Endodermal cell (in vitro differentiated cells): Measurements from ENCODE around the gene DHRS2. TPM values are rescaled to one million over a fixed set of nuclear protein-coding genes. Genes with fewer than 3 reads are reported as not detected.

Experiments used
- DNase-seq: peaks from one replicate; pipeline ENCODE4 v3.0.0-alpha.2; 2017
- H3K27ac ChIP-seq: 2 replicates; pipeline ENCODE4 v1.5.1; 2013; ENCODE audit warnings: mild to moderate bottlenecking, low read depth, low read length, moderate library complexity
- H3K27me3 ChIP-seq: 2 replicates; pipeline ENCODE4 v1.6.1; 2013; ENCODE audit warnings: mild to moderate bottlenecking, low read length, moderate library complexity; ENCODE audit not compliant: insufficient read depth, control insufficient read depth, poor library complexity, severe bottlenecking
- H3K36me3 ChIP-seq: 2 replicates; pipeline ENCODE4 v1.7.0; 2013; ENCODE audit warnings: mild to moderate bottlenecking, low read length, moderate library complexity; ENCODE audit not compliant: control insufficient read depth, insufficient read depth
- H3K4me1 ChIP-seq: one replicate; pipeline ENCODE4 v1.7.0; 2013; ENCODE audit warnings: low read length; ENCODE audit not compliant: control insufficient read depth, insufficient read depth
- H3K4me3 ChIP-seq: 2 replicates; pipeline ENCODE4 v1.5.1; 2013; ENCODE audit warnings: mild to moderate bottlenecking, low read length, moderate library complexity
- H3K9ac ChIP-seq: 2 replicates; pipeline ENCODE4 v1.6.1; 2013; ENCODE audit warnings: mild to moderate bottlenecking, low read length, moderate library complexity; ENCODE audit not compliant: poor library complexity, severe bottlenecking; ENCODE audit errors: extremely low read depth
- H3K9me3 ChIP-seq: 2 replicates; pipeline ENCODE4 v1.6.1; 2013; ENCODE audit warnings: mild to moderate bottlenecking, low read length, moderate library complexity; ENCODE audit not compliant: control insufficient read depth
- H3K27ac Mint-ChIP-seq: 2 replicates; pipeline ENCODE4 v1.8.0; 2020; ENCODE audit warnings: mixed read lengths
- H3K27me3 Mint-ChIP-seq: 2 replicates; pipeline ENCODE4 v1.8.0; 2021; ENCODE audit warnings: mild to moderate bottlenecking, mixed read lengths; ENCODE audit not compliant: insufficient read depth
- H3K36me3 Mint-ChIP-seq: 2 replicates; pipeline ENCODE4 v1.8.0; 2020; ENCODE audit warnings: low read depth, mixed read lengths
- H3K4me1 Mint-ChIP-seq: 2 replicates; pipeline ENCODE4 v1.8.0; 2020; ENCODE audit warnings: mixed read lengths
- H3K4me3 Mint-ChIP-seq: 2 replicates; pipeline ENCODE4 v1.8.0; 2020; ENCODE audit warnings: mild to moderate bottlenecking, moderate library complexity, mixed read lengths
- H3K9me3 Mint-ChIP-seq: 2 replicates; pipeline ENCODE4 v1.8.0; 2020; ENCODE audit warnings: mild to moderate bottlenecking, mixed read lengths
- WGBS, 2 experiments: methylation state at CpG; one replicate each; pipeline versions ENCODE4 v1.1.5 to v1.1.7; 2013; ENCODE audit warnings: missing lambda C conversion rate in 2 of 2, mixed read lengths in 1 of 2; ENCODE audit not compliant: insufficient coverage in 1 of 2, insufficient read length in 1 of 2; 5-methylcytosine and 5-hydroxymethylcytosine counted together
- total RNA-seq, 2 donors: library from RNA; stranded (reverse); fragmentation: NEBNext Ultra II Directional in 1 of 2; extraction: Animal tissue kit (Norgen Biotek cat#: 25700) in 1 of 2; gene quantifications; 2 replicates in 1 of 2; 3 replicates in 1 of 2; pipeline ENCODE4 v1.2.1, GENCODE V29; 2021
- TF ChIP-seq, protein P1 (sequence below): fragments of 200-600 bp; sonication (generic); conservative IDR thresholded peaks from 2 replicates; pipeline ENCODE4 v1.5.0; 2021; ENCODE audit warnings: antibody characterized with exemption, mild to moderate bottlenecking

Gene DHRS2
- total RNA-seq, 2 donors from 2014 or later, result 0.66 to 1.2 TPM

DNA sequence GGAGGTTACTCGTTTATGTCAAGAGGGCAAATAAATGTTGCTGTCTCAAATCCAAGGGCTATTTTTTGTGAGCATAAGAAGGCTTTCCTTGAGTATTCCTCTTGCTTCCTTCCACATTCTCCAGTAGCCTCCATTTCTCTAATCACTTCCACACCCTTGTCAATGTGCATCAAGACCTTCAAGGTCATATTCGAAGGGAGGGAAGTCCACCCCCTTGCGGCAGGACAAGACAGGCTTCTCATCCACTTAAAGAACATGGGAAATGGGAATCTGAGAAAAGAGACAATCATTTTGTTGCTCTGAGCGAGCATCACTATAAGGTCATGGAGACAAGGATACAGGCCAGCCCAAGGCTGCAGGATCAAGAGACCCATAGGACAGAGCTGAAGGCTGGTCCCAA lies 13.2 kb upstream of the DHRS2 start:
- Histone ChIP-seq H3K36me3 (no peaks in the 10 kb centered on the region), H3K9ac (no peak overlapping the region), H3K27ac (no peak overlapping the region), H3K4me1 (peaks cover 3% of the 10 kb centered on the region), H3K4me3 (no peak overlapping the region), H3K27me3 (no peaks in the 10 kb centered on the region), H3K9me3 (peaks cover 82% of the 10 kb centered on the region)
- H3K36me3 Mint-ChIP-seq, result no peaks in the 10 kb centered on the region
- peaks cover 15% of the 10 kb centered on the region for H3K27me3 Mint-ChIP-seq
- TF ChIP-seq, protein P1, sequence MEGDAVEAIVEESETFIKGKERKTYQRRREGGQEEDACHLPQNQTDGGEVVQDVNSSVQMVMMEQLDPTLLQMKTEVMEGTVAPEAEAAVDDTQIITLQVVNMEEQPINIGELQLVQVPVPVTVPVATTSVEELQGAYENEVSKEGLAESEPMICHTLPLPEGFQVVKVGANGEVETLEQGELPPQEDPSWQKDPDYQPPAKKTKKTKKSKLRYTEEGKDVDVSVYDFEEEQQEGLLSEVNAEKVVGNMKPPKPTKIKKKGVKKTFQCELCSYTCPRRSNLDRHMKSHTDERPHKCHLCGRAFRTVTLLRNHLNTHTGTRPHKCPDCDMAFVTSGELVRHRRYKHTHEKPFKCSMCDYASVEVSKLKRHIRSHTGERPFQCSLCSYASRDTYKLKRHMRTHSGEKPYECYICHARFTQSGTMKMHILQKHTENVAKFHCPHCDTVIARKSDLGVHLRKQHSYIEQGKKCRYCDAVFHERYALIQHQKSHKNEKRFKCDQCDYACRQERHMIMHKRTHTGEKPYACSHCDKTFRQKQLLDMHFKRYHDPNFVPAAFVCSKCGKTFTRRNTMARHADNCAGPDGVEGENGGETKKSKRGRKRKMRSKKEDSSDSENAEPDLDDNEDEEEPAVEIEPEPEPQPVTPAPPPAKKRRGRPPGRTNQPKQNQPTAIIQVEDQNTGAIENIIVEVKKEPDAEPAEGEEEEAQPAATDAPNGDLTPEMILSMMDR, result no peak
- H3K27ac Mint-ChIP-seq, result no peak overlapping the region
- no peaks in the 10 kb centered on the region for H3K4me1 Mint-ChIP-seq
- H3K4me3 Mint-ChIP-seq, result no peak overlapping the region
- 80 to 96% methylated on average over 3 to 4 of the region's 4 CpGs for WGBS, 2 experiments
- H3K9me3 Mint-ChIP-seq, result peaks cover 76% of the 10 kb centered on the region
- no peak for DNase-seq

DNA sequence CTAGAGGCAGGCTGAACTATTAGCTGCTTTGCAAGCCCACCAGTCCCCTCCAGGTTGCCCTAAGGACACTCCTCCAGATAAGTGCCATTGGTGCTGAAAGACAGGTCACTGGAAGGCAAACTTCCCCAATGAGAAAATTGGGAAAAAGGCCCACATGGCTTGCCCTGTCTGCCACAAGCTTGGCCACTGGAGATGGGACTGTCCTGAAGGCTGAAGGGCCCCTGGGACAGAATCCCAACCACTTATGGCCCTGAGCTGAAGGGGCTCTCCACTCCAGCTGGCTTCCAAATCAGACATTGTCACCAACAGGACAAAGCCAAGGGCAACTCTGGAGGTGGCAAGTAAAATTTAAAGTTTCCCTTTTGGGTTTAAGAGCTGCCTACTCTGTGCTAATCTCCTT lies 12.2 kb upstream of the DHRS2 start:
- Mint-ChIP-seq H3K27me3 (peaks cover 15% of the 10 kb centered on the region), H3K4me3 (no peak overlapping the region), H3K9me3 (peaks cover 81% of the 10 kb centered on the region), H3K4me1 (no peaks in the 10 kb centered on the region), H3K36me3 (no peaks in the 10 kb centered on the region), H3K27ac (no peak overlapping the region)
- Histone ChIP-seq H3K9me3 (peaks cover 88% of the 10 kb centered on the region), H3K4me1 (peaks cover 3% of the 10 kb centered on the region), H3K27ac (no peak overlapping the region), H3K27me3 (no peaks in the 10 kb centered on the region), H3K36me3 (no peaks in the 10 kb centered on the region), H3K9ac (no peak overlapping the region), H3K4me3 (peak overlapping the region; percentile 69)
- no peak for DNase-seq
- TF ChIP-seq, protein P1, result no peak

DNA sequence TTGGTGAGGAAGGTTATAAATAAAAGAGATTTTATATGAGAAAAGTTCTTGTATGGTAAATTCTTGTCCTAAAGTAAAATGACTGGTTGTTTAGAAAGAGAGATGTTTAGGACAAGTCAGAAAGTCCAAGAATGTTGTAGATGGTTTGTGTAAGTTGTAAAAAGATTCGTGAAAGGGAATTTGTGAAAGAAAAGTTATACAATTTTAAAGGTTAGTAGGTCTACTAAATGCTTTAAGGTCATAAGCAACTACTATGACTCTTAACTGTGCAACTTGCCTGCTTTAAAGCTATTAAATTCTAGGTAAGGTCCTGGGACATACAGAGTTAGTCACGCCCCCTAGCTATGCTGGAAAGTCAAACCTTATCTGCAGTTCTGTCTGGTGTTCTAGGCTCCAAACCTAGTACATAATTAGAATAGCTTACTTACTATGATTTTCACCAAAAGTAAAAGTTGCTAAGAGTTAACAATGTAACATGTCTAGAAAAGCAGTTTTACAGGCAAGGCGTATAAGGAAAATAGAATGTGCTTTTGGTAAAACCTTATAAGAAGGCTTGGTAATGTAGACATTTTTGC lies 11.2 kb upstream of the DHRS2 start:
- peak overlapping the region; percentile 69 for H3K4me3 ChIP-seq
- no peaks in the 10 kb centered on the region for H3K36me3 ChIP-seq
- peaks cover 77% of the 10 kb centered on the region for H3K9me3 Mint-ChIP-seq
- peaks cover 3% of the 10 kb centered on the region for H3K4me1 ChIP-seq
- H3K4me3 Mint-ChIP-seq, result no peak overlapping the region
- peaks cover 82% of the 10 kb centered on the region for H3K9me3 ChIP-seq
- TF ChIP-seq, protein P1, result no peak
- no peaks in the 10 kb centered on the region for H3K27me3 ChIP-seq
- 85 to 90% methylated on average over 2 to 3 of the region's 3 CpGs for WGBS, 2 experiments
- no peak overlapping the region for H3K9ac ChIP-seq
- H3K4me1 Mint-ChIP-seq, result peaks cover 3% of the 10 kb centered on the region
- peaks cover 13% of the 10 kb centered on the region for H3K27me3 Mint-ChIP-seq
- H3K27ac ChIP-seq, result no peak overlapping the region
- DNase-seq, result no peak
- H3K36me3 Mint-ChIP-seq, result no peaks in the 10 kb centered on the region
- H3K27ac Mint-ChIP-seq, result no peak overlapping the region
